Fibroblast of skin of back (primary cell): ENCODE results near the gene EEFSEC.
A peak's percentile ranks its signal among the peaks of the same experiment; 100 is the strongest.

ENCODE experiments used
- DNase-seq: peaks from one replicate; pipeline ENCODE4 v3.0.0-alpha.2; 2013

Gene EEFSEC

DNA sequence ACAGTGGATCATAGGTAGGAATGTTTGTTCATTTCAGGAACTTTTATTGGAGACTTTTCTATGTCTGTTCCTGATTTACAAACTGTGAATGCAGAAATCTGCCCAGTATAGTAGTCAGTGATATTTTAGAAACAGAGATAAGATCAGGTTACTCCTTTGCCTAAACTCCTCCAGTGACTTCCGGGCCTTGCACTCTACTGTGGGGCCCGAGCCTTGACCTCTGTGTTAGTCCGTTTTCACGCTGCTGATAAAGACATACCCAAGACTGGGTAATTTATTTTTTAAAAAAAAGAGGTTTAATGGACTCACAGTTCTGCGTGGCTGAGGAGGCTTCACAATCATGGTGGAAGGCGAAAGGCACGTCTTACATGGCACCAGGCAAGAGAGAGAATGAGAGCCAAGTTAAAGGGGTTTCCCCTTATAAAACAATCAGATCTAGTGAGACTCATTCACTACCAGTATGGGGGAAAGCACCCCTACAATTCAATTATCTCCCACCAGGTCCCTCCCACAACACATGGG, 186.3 kb downstream of the EEFSEC start:
- no peak for DNase-seq

GRCh38 chr3:128340198-128340903, 187.1 kb downstream of the EEFSEC start:
- DNase-seq = no peak

DNA sequence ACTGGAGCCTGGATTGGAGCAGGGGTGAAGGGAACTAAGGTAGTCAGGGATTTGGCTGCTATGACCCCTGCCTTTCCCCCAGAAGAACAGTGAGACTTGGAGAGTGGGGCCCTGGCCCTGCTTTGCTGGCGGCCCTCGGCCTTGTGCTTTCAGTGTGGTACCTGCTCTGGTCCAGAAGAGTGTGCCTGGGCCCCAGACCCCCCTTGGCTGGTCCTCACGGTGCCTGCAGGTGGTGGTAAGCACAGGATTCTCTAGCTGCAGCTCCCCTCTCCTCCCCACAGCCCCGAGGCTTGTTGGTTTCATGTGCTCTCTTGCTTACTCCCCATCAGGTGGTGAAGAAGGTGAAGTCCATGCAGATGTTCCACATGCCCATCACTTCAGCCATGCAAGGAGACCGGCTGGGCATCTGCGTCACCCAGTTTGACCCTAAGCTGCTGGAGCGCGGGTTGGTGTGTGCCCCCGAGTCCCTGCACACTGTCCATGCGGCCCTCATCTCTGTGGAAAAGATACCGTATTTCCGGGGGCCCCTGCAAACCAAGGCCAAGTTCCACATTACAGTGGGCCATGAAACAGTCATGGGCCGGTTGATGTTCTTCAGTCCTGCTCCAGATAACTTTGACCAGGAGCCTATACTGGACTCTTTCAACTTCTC, 187.7 kb downstream of the EEFSEC start:
- no peak for DNase-seq

- no peak for DNase-seq
Measured at GRCh38 chr3:128341659-128342395, 188.5 kb downstream of the EEFSEC start.

GRCh38 chr3:128342701-128343180, 189.5 kb downstream of the EEFSEC start:
- DNase-seq = no peak

DNA sequence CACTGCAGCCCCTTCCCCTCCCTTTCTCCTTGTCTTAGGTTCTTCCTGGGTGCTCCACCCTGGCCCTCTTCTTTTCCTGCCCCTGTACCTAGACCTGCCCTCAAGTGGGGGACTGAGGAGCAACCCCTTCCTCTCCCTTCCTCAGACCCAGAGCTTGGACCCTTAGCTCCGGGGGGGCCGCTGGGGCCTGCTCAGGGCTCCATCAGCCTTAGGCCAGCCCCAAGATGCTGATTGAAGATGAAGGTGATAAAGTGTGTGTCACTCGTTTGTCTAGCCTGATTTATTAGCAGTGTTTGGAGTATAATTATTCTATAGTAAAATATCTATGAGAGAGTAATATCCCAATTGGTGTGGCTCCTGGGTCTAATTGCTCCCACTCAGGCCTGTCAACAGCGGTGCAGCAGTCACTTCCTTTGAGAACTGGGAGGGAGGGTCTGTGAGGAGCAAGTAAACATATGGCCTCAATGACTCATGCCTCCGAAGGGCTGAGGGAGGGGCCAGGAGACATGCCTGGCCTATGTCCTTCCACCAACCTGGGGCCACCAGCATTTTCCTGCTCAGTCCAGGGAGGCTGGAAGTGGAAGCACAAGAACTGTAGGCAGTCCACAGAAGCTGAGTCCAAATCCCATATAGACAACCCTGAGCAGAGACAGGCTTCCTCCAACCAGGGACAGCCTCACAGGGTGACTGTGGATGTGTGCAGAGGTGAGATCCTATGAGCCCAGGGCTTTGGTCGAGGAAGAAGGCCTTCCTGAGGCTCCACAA, 190.2 kb downstream of the EEFSEC start:
- DNase-seq = peak; percentile 77

- no peak for DNase-seq
Measured at GRCh38 chr3:128344052-128344735, 190.9 kb downstream of the EEFSEC start.

DNA sequence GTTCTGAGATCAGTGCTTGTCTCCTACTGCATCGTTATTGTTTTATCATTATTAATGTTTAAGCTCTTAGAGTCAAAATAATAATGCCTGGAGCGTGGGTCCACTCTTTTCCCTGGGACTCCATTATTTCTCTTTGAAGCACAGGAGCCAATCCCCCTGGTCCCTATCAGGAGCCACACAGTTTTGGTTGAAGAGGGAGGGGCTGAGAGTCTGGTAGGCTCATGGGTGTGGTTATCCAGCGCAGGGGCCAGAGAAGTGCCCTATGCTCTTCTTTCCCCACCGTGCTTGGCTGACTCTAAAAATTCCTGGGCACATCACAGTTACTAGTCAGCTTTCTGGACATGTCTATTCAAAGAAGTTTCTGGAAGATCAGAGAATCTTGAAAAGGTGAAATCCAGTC, 191.9 kb downstream of the EEFSEC start:
- no peak for DNase-seq

DNA sequence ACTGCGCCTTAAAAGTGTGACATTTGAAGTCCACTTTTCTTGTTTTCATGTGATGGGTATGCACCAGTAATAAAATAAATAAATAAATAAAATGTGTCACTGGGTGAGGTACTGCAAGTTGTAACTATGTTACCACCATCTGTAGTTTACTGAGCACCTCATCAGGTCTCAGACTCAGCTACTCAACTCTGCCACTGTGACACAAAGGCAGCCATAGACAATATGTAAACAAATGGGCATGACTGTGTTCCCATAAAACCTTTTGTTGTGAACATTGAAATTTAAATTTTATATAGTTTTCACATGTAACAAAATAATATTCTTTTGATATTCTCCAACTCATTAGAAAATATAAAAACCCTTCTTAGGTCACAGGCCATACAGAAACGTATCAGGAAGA, 193.3 kb downstream of the EEFSEC start:
- no peak for DNase-seq

- DNase-seq = no peak
Measured at GRCh38 chr3:128347282-128347681, 194.0 kb downstream of the EEFSEC start.

GRCh38 chr3:128348075-128348474, 194.8 kb downstream of the EEFSEC start:
- DNase-seq = no peak

DNA sequence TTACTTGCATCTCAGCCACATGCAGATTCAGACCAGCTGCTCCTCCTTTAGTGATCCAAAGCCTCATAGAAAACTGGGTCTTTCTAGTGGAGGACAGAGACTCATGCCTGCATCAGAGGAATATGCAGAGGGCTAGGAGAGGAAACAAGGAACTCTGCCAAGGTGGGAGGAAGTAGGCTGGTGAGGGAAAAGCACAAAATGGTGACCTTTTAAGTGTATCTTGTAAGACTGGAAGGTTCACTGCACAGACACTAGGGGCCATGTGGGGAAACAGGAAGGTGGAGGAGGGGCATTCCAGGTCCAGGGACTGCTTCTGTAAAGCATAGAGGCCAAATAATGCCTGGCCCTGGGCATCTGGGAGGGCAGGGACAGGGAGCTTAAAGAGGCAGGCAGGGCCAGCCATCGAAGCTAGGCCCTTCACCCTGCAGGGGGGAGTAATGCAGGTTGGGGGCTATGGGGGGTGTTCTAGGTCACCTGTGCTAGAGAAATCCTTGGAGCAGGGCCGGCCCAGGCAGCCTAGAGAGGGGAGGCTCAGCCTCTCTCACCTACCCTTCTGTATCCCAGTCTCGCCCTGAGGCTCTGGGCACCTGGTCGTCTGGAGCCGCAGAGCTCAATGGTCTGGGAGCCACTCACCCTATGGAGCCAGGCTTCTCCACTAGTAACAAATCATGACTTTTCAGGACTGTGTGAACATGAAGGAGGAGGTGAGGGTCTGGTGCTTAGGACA, 195.7 kb downstream of the EEFSEC start:
- no peak for DNase-seq

- DNase-seq = no peak
Measured at GRCh38 chr3:128349963-128350599, 196.8 kb downstream of the EEFSEC start.

- no peak for DNase-seq
Measured at GRCh38 chr3:128351546-128351945, 198.3 kb downstream of the EEFSEC start.

DNA sequence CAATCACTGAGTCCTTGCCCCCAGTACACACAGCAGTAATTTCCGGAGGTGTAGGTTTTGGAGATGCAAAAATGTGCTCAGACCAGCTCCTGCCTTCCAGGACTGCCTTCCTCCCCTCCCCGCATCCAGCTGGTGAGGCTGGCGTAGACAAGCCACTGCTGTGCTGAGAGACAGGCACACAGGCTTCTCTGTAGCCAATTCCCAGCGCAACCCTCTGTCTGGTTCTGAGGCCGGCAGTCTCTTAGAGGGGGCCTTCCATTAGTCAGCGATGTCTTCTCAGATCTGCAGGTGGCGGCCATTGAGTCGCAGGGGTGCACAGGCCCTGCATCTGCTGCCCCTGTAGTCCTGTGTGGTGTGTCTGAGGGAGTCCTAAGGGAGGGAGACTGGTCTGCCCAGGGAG, 199.0 kb downstream of the EEFSEC start:
- DNase-seq = no peak

GRCh38 chr3:128353361-128353965, 200.2 kb downstream of the EEFSEC start:
- no peak for DNase-seq

GRCh38 chr3:128353991-128354687, 200.9 kb downstream of the EEFSEC start:
- DNase-seq = no peak

DNA sequence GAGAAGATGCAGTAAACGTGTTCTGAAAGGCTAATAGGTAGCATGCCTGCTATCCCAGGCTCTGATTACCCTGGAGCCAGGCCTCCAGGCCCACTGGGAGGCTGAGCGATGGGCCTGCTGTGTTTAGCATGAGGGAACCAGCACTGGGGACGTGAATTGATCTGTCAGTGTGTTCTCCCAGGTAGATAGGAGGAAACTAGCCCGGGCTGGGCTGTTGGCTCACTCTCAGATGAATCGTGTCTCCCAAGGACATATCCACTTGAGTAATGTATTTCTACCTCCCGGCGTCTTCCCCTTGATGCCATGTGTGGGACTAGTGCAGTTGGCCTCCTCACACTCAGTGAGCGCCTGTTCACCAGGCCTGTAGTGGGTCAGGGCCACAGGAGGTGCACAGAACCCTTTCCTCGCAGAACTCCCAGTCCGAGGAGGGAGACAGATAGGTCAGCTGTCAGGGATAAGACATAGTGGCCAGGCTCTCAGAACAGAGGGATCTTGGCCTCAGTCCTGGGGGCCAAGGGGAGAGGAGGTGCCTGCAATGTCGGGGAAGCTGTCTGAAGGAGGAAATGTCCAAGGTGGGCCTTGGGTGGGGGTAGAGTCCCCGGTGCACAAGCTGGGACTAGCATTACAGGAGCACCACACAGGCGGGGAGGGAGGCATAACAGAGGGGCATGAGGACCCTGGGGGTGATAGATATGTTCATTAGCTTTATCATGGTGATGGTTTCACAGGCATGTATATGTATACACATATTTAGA, 201.7 kb downstream of the EEFSEC start:
- no peak for DNase-seq

- DNase-seq = no peak
Measured at GRCh38 chr3:128355543-128355919, 202.2 kb downstream of the EEFSEC start.
